Erythroblast (primary cell): Measurements from ENCODE around the gene SECISBP2.

Source experiments
- GATA1 ChIP-seq: IDR thresholded peaks from 2 replicates; pipeline ENCODE4 v1.6.1; 2011; ENCODE audit warnings: low read depth, mild to moderate bottlenecking, control low read depth, low read length, moderate library complexity
- POLR2A ChIP-seq: IDR thresholded peaks from 2 replicates; pipeline ENCODE4 v1.6.1; 2011; ENCODE audit warnings: mild to moderate bottlenecking, low read length

- TF ChIP-seq POLR2A (no peak), GATA1 (no peak)
These were observed 28.4 kb downstream of the SECISBP2 start for GRCh38 chr9:89346696-89347095.
